Testis (tissue), 2 donors: ENCODE data around the gene APOBEC3B.

Source experiments
- POLR2A ChIP-seq: fragments of 450-650 bp; IDR thresholded peaks from one replicate; pipeline ENCODE4 v1.6.1; 2017; ENCODE audit warnings: antibody characterized with exemption, mild to moderate bottlenecking, moderate library complexity
- TF ChIP-seq, protein P1 (sequence below), 3 experiments: fragments of 450-650 bp in 2 of 3; fragments of 200-600 bp in 1 of 3; sonication (generic) in 1 of 3; IDR thresholded peaks; one replicate each; pipeline ENCODE4 v1.5.1; 2016 to 2019; ENCODE audit warnings: antibody characterized with exemption in 3 of 3, mild to moderate bottlenecking in 2 of 3, moderate library complexity in 1 of 3

DNA sequence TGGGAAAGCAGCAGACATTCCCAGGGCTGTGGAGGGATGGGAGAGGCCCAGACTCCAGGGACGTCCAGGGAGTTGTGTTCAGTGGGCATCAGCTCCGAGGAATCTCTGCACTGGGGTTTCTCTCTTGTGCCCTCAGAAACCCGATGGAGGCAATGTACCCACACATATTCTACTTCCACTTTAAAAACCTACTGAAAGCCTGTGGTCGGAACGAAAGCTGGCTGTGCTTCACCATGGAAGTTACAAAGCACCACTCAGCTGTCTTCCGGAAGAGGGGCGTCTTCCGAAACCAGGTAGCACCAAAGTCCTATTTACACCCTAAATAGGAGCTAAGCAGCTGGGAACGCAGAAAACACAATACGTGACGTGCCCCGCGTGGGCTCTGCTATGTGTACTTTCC lies 47.1 kb downstream of the APOBEC3B start:
- TF ChIP-seq, protein P1, sequence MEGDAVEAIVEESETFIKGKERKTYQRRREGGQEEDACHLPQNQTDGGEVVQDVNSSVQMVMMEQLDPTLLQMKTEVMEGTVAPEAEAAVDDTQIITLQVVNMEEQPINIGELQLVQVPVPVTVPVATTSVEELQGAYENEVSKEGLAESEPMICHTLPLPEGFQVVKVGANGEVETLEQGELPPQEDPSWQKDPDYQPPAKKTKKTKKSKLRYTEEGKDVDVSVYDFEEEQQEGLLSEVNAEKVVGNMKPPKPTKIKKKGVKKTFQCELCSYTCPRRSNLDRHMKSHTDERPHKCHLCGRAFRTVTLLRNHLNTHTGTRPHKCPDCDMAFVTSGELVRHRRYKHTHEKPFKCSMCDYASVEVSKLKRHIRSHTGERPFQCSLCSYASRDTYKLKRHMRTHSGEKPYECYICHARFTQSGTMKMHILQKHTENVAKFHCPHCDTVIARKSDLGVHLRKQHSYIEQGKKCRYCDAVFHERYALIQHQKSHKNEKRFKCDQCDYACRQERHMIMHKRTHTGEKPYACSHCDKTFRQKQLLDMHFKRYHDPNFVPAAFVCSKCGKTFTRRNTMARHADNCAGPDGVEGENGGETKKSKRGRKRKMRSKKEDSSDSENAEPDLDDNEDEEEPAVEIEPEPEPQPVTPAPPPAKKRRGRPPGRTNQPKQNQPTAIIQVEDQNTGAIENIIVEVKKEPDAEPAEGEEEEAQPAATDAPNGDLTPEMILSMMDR (IDR thresholded peaks at IDR 0.05): no peak
- TF ChIP-seq POLR2A: no peak
